IPS-NIHi7 (cell line): ENCODE measurements around the gene CSH1.
"Not testable (repeated sequence)": the region's sequence is repeated elsewhere in the genome, so short reads cannot be mapped to it uniquely, and the experiment has no call there.

Source experiments
- DNase-seq: peaks from one replicate; pipeline ENCODE4 v3.0.0; 2012; ENCODE audit warnings: mixed read lengths; ENCODE audit errors: extremely low spot score

The CSH1 gene

GRCh38 chr17:63904796-63905195 is 8.4 kb upstream of the CSH1 start:
- not testable (repeated sequence) for DNase-seq

- DNase-seq = not testable (repeated sequence)
Observed at GRCh38 chr17:63903787-63904201, 7.4 kb upstream of the CSH1 start.

DNA sequence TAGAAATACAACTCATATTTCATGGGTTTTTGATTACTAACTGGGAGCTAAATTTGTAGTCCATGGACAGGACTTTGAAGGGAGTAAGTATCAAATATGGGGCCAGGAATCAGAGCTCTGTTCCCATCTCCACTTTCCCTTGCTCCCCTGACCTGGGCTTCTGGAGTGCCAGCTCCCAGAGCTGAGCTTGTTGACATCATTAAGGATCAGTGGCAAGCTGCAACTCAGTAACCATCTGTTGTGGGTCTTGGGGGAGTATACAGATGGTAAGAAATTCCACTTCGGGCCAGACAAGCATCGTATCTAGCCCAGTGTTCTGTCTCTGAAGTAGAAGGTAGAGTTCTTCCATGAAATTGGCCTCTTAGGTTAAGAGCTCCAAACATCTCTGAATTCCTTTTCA is 5.6 kb upstream of the CSH1 start:
- not testable (repeated sequence) for DNase-seq

GRCh38 chr17:63898899-63899798 is 2.8 kb upstream of the CSH1 start:
- DNase-seq = not testable (repeated sequence)

GRCh38 chr17:63894821-63895220 is 1.6 kb downstream of the CSH1 start:
- not testable (repeated sequence) for DNase-seq

DNA sequence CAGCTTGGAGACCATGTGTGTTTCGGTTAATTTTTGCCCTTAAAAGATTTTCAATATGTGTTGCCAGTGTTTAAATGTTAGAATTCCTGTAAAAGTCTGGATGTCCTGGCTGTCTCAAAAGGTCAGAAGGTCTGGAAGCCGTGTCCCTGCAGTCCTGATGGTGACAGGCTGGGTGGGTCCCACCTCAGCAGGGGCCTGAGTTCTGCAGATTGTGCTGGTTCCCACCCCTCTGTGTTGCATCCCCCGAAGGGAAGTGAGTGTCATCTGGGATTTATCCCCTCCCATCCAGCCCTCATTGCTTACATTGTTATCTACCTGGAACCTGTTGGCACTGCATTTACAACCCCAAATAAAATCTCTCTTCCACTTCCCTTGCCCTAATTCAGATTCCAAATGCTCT is 2.4 kb downstream of the CSH1 start:
- not testable (repeated sequence) for DNase-seq

GRCh38 chr17:63892316-63893037 is 3.9 kb downstream of the CSH1 start:
- DNase-seq = not testable (repeated sequence)

DNA sequence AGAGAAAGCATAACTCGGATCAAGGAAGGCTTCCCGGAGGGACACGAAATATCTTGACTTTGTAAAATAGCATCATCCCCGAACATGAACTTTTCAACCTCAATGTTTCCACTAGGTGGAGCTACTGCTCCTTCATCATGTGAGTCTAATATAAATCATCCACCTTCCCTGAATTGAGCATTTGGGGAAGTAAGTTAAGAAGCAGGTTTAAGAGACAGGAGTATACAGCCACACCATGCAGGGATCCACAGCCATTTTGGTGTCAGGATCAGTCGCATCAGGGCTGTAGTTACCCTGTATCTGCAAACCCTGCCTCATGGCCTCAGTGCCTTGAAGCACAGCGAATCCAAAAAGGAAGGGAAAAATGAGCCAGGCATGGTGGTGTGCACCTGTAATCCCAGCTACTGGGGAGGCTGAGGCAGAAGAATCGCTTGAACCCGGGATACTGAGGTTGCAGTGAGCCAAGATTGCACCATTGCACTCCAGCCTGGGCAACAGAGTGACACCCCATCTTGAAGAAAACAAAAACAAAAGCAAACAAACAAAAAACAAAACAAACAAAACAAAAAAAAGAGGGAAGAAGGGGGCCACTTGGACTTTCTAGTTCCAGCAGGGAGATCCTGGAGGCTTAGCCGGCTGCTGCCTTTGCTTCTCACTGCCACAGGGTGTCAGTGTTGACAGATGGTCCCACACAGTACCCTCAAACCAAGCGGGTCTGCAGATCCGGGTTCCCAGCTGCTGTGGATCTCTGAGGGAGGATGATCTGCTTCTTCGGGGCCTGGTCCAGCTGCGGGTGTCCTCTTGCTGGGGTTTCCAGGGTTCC is 7.1 kb downstream of the CSH1 start:
- DNase-seq = peak; percentile 24

DNA sequence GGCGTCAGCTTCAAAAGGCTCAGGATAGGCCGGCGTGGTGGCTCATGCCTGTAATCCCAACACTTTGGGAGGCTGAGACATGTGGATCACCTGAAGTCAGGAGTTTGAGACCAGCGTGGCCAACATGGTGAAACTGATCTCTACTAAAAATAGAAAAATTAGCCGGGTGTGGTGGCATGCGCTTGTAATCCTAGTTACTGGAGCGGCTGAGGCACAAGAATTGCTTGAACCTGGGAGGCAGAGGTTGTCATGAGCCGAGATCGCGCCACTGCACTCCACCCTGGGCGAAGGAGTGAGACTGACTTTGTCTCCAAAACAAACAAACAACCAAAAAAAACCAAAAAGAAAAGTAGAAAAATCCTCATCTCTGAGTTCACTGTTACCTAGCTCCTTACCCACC is 11.3 kb downstream of the CSH1 start:
- DNase-seq = not testable (repeated sequence)

DNA sequence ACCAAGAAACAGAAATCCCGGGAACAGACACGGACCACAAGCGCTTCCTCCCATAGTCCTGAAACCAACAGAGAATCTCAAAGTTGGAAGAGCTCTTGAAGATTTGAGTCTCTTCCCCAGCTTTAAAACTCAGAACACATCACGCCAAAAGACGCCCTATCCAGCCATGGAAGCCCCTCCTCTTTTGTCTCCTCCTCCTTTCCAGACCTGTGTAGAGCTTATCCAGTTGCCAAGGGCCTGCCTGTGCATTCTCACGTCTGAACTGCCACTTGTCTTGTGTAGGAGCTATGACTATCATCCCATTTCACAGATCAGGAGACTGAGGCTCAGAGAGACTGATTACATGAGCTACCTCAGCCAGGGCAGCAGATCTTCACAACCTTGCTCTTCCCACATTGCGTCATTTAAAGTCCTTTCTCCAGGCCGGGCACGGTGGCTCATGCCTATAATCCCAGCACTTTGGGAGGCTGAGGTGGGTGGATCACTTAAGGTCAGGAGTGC is 13.7 kb downstream of the CSH1 start:
- DNase-seq = not testable (repeated sequence)

- peak; percentile 86 for DNase-seq
Observed at GRCh38 chr17:63881935-63882601, 14.3 kb downstream of the CSH1 start, which contains the start of gene GH2. Gene GH2, minus strand, starts transcription at chr17:63881944. Its CDS starts 143 bp downstream, at chr17:63881801.

- DNase-seq = peak; percentile 74
Observed at GRCh38 chr17:63881337-63881736, 15.0 kb downstream of the CSH1 start.

- DNase-seq = no peak
Observed at GRCh38 chr17:63880706-63881105, 15.7 kb downstream of the CSH1 start.

DNA sequence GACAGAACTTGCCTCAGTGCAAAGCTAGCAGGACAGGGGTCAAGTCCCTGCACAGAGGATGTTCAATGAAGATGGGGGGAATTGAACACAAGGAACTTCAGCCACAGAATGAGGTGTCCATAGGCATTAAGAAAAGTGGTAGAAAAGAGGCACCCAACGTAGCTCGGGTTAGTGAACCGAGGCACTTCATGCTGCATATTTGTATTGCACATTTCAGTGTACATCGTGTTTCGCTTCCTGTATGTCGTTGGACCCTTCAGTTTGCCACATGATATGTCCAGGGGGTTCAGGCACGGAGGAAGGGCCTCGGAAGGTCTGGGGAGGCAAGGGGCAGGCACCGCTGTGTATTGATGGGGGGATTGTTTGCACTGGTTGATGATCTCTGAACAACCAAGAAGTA is 18.0 kb downstream of the CSH1 start:
- DNase-seq = not testable (repeated sequence)

GRCh38 chr17:63874693-63875092 is 21.7 kb downstream of the CSH1 start:
- not testable (repeated sequence) for DNase-seq

DNA sequence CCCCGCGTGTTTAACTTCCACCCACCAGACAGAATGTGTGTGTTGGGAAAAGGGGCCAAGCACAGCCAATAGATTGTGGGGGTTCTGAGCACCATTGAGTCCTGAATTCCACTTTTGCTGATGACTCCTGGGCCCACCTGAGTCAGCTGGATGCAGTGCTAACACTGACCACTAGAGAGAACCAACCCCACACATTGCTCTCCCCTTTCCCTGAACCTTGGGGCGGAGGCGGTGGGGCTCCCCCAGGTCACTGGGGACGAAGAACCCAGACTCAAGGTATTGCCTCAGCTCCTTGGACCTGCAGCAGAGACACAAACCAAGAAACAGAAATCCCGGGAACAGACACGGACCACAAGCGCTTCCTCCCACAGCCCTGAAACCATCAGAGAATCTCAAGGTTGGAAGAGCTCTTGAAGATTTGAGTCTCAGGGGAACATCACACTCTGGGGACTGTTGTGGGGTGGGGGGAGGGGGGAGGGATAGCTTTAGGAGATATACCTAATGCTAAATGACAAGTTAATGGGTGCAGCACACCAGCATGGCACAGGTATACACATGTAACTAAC is 22.2 kb downstream of the CSH1 start:
- not testable (repeated sequence) for DNase-seq

GRCh38 chr17:63873577-63873976 is 22.8 kb downstream of the CSH1 start, which contains the start of gene CSH2:
Gene CSH2, minus strand, starts transcription at chr17:63873677. Its CDS starts 63 bp downstream, at chr17:63873614.
- DNase-seq = not testable (repeated sequence)

DNA sequence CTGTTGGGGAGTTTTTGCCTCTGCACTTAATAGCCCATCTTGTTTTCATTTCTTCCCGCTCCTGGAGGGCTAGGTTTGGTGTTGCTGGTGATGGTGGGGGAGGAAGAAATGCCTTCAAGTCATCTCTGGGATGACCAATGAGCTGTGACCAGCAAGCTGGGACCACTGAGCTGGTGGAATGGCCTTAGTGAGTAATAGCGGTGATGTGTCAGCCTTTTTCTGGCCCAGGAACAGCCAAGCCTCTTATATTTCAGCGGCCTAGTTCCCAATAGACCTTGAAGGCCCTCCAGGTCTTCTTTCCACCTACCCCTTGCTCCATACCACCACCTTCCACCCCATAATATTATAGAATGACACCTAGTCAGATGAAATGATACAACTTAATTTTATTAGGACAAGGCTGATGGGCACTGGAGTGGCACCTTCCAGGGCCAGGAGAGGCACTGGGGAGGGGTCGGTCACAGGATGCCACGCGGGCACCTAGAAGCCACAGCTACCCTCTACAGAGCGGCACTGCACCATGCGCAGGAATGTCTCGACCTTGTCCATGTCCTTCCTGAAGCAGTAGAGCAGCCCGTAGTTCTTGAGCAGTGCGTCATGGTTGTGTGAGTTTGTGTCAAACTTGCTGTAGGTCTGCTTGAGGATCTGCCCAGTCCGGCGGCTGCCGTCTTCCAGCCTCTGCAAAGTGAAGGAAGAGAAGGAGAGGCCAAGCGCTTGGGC is 24.6 kb downstream of the CSH1 start:
- DNase-seq = not testable (repeated sequence)

GRCh38 chr17:63870292-63870665 is 26.1 kb downstream of the CSH1 start:
- not testable (repeated sequence) for DNase-seq
